GM12864 (cell line): ENCODE measurements around the gene FRMD4A.

Experiments
- DNase-seq: peaks from one replicate; pipeline ENCODE4 v3.0.0-alpha.2; 2011; ENCODE audit warnings: low read depth
- H3K4me3 ChIP-seq: 2 replicates; pipeline ENCODE4 v1.5.1; 2011; ENCODE audit warnings: mild to moderate bottlenecking, low read depth, low read length, control low read depth
- CTCF ChIP-seq: IDR thresholded peaks from 2 replicates; pipeline ENCODE4 v1.5.1; 2011; ENCODE audit warnings: low read depth, mild to moderate bottlenecking, moderate library complexity, low read length, control low read depth, inconsistent platforms; ENCODE audit errors: missing control alignments

Gene FRMD4A

GRCh38 chr10:14126697-14127440, 203.9 kb downstream of the FRMD4A start:
- no peak for DNase-seq
- no peak overlapping the region for H3K4me3 ChIP-seq
- TF ChIP-seq CTCF, result no peak

- H3K4me3 ChIP-seq, result no peak overlapping the region
- no peak for TF ChIP-seq CTCF
- DNase-seq, result no peak
These were observed 205.2 kb downstream of the FRMD4A start for GRCh38 chr10:14125564-14125963.

GRCh38 chr10:14124941-14125340, 205.8 kb downstream of the FRMD4A start:
- H3K4me3 ChIP-seq, result no peak overlapping the region
- no peak for DNase-seq
- no peak for TF ChIP-seq CTCF

- DNase-seq, result no peak
- H3K4me3 ChIP-seq, result no peak overlapping the region
- TF ChIP-seq CTCF, result no peak
These were observed 207.6 kb downstream of the FRMD4A start for GRCh38 chr10:14123139-14123538.

- no peak for TF ChIP-seq CTCF
- no peak for DNase-seq
- no peak overlapping the region for H3K4me3 ChIP-seq
These were observed 209.9 kb downstream of the FRMD4A start for GRCh38 chr10:14120812-14121211.

GRCh38 chr10:14118953-14119352, 211.8 kb downstream of the FRMD4A start:
- TF ChIP-seq CTCF, result no peak
- H3K4me3 ChIP-seq, result no peak overlapping the region
- no peak for DNase-seq

- TF ChIP-seq CTCF, result no peak
- H3K4me3 ChIP-seq, result no peak overlapping the region
- DNase-seq, result no peak
These were observed 213.9 kb downstream of the FRMD4A start for GRCh38 chr10:14116837-14117236.
